GM10266 (cell line): ENCODE measurements around the gene GLRA2.
A peak's percentile ranks its signal among the peaks of the same experiment; 100 is the strongest.
"Not testable (repeated sequence)": the region's sequence is repeated elsewhere in the genome, so short reads cannot be mapped to it uniquely, and the experiment has no call there.

Experiments used
- DNase-seq: peaks from one replicate; pipeline ENCODE4 v3.0.0; 2012; ENCODE audit errors: extremely low spot score
- TF ChIP-seq, protein P1 (sequence below): IDR thresholded peaks from 2 replicates; pipeline ENCODE4 v1.5.1; 2012; ENCODE audit warnings: mild to moderate bottlenecking, low read depth; ENCODE audit not compliant: control insufficient read depth, insufficient read depth; ENCODE audit errors: missing control alignments

GLRA2 gene

DNA sequence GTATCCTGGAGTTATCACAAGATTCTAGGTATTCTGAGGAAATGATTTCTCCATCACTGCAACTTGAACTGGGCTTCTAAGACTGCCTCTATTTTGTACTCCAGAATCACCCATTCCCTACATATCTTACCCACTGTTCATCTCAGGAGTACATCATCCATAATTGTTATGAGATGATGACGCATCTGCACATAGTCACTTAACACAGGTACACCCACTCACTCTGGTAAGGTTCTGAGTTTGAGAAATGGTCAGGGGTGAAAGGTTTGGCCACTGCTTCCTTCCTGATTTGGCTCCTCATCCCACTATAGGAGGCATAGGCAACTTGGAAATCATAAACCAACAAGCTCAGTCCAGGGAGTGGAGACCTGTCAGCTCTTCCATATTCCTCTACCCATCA is 143.9 kb downstream of the GLRA2 start:
- no peak for DNase-seq
- TF ChIP-seq, protein P1, sequence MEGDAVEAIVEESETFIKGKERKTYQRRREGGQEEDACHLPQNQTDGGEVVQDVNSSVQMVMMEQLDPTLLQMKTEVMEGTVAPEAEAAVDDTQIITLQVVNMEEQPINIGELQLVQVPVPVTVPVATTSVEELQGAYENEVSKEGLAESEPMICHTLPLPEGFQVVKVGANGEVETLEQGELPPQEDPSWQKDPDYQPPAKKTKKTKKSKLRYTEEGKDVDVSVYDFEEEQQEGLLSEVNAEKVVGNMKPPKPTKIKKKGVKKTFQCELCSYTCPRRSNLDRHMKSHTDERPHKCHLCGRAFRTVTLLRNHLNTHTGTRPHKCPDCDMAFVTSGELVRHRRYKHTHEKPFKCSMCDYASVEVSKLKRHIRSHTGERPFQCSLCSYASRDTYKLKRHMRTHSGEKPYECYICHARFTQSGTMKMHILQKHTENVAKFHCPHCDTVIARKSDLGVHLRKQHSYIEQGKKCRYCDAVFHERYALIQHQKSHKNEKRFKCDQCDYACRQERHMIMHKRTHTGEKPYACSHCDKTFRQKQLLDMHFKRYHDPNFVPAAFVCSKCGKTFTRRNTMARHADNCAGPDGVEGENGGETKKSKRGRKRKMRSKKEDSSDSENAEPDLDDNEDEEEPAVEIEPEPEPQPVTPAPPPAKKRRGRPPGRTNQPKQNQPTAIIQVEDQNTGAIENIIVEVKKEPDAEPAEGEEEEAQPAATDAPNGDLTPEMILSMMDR, result no peak

DNA sequence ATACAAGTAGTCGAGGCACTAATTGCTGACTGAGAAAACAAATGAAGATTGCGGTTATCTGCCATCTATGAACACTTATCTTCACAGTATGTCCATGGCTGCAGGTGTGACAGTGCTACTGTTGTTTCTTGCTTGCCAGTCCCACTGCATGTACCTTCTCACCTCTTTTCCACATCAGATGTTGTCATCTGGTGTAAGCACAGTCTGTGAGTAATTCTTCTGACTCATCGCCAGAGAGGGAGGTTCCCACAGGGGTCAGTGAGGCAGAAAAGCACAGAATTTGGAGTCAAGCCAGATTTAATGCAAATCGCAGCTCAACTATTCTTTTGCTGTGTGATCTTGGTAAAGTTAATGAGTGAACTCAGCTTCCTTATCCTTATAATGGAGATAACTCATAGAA is 144.4 kb downstream of the GLRA2 start:
- peak; percentile 43 for DNase-seq
- TF ChIP-seq, protein P1, result no peak

DNA sequence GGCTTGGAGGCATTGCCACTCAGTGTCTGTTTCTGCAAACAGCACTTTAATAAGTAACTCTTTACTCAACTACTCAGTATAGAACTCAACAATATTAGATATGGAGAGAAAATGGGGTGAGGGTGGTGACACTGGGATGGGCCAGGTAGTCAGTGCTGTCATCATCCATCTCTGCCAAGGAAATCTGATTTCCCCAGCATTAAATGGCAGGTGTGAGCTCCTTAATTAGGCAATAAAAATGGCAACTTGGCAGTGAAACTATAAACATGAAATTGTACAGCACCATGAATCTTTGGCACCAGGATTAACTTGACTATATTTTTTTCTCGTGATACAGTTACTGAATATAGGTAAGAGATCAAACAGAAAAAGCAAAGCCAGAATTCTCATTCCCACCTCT is 146.2 kb downstream of the GLRA2 start:
- TF ChIP-seq, protein P1, result no peak
- DNase-seq, result no peak

DNA sequence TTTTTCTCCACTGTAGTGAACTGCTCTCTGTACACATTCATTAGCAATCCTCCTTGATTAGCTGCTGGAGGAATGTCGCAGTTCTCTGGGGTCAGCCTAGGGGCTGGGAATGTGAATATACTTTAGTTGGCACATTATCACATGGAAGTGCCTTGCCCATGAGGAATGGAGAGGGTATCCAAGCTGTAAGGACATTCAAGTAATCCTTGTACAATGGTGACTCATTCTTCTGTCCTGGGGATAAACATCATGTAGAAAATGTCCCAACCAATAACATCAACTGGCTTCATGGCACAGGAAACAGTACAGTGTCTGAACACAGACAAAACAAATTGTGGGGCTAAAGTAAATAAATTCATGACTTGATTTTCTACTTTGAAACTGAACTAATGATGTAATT is 147.1 kb downstream of the GLRA2 start:
- no peak for DNase-seq
- TF ChIP-seq, protein P1, result no peak

DNA sequence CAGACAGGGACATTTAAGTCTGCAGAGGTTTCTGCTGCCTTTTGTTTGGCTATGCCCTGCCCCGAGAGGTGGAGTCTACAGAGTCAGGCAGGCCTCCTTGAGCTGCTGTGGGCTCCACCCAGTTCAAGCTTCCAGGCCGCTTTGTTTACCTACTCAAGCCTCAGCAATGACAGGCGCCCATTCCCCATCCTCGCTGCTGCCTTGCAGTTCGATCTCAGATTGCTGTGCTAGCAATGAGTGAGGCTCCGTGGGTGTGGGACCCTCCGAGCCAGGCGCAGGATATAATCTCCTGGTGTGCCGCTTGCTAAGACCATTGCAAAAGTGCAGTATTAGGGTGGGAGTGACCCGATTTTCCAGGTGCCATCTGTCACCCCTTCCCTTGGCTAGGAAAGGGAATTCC is 159.0 kb downstream of the GLRA2 start:
- DNase-seq, result not testable (repeated sequence)

DNA sequence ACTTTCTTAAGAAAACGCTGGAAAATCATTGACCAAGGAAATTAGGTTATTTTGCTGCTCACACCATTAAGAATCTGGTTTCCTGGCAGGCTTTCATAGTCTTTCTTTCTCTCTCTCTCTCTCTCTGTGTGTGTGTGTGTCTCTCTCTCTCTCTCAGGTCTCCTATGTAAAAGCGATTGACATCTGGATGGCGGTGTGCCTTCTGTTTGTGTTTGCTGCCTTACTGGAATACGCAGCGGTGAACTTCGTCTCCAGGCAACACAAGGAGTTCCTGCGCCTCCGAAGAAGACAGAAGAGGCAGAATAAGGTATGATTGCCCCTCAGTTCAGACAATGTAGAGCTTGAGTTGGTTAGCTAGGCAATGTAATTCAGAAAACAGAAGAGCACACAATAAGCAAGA is 161.2 kb downstream of the GLRA2 start:
- no peak for DNase-seq
- TF ChIP-seq, protein P1, result no peak

DNA sequence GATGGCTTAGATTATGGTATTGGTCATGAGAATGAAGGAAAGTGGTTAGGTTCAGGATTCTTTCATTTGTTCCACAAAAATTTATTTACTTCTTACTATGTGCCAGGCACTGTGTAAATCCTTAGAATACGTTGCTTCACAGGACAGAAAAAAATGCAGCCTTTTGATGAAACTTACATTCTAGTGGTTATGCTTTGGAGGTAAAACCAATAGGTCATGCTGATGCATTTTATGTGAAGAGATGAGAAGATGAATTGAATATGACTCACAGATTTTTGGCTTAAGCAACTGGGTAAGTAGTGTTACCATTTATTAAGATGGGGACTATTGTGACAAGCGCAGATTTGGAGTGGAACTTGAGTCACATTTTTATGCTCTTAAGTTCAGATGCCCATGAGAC is 165.3 kb downstream of the GLRA2 start:
- DNase-seq, result no peak
- TF ChIP-seq, protein P1, result no peak

DNA sequence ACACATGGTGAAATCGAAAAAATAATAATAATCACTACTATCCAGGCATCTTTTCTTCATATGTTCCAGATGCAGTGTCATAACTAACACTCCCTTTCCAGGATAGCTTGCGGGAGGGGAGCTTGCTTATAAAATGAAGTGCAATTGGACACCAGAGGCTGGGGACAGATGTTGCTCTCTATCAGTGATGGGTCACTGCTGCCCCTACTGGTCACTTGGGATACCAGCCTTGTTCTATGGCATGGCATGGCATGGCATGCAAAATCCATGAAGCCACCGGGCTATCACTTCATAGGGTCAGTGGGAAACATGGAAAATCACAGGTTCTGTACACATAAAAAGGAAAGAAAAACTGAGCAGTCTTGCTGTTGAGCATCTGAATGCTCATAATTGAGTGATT is 168.1 kb downstream of the GLRA2 start:
- DNase-seq, result peak; percentile 3
- TF ChIP-seq, protein P1, result peak; percentile 53
